GM18505 (cell line): ENCODE measurements around the gene PRUNE2.
"Not testable (repeated sequence)": the region's sequence is repeated elsewhere in the genome, so short reads cannot be mapped to it uniquely, and the experiment has no call there.

ENCODE experiments used
- ATAC-seq: cut with Tn5 transposase; IDR thresholded peaks from one replicate; pipeline ENCODE4 v1.9.1; 2021; ENCODE audit not compliant: unreplicated experiment
- POLR2A ChIP-seq: IDR thresholded peaks from 4 replicates; pipeline ENCODE4 v1.6.1; 2011; ENCODE audit warnings: borderline replicate concordance; ENCODE audit not compliant: insufficient read depth, insufficient read length; ENCODE audit errors: extremely low read depth

PRUNE2 gene

GRCh38 chr9:76602199-76602598 lies 303.7 kb downstream of the PRUNE2 start:
- ATAC-seq, result no peak

GRCh38 chr9:76600007-76600615 lies 305.8 kb downstream of the PRUNE2 start:
- ATAC-seq, result no peak
- TF ChIP-seq POLR2A, result no peak

More at GRCh38 chr9:76602199-76602598, 303.7 kb downstream of the PRUNE2 start:
- no peak for TF ChIP-seq POLR2A

- TF ChIP-seq POLR2A, result no peak
- no peak for ATAC-seq
These were observed 306.9 kb downstream of the PRUNE2 start for GRCh38 chr9:76598981-76599380.

DNA sequence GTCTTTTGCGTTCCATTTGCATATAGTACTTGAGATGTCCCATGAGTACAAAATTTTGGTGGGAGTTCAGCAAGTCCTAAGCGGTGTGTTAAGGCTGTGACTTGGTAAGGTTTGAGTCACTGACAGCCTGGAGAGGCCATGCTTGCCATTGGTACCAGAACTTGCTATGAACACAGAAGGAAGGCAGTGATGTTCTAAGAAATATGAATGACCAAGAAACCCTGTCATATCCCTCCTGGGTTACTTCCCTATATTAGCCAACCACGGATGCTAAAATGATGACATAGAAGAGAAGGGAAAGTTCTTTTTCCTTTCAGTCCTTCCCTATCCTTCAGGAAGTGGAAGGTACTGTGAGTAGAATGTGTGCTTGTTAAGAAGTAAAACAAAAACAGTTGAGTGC lies 310.3 kb downstream of the PRUNE2 start:
- TF ChIP-seq POLR2A, result no peak
- ATAC-seq, result no peak

- no peak for TF ChIP-seq POLR2A
- no peak for ATAC-seq
These were observed 311.0 kb downstream of the PRUNE2 start for GRCh38 chr9:76594764-76595424.

GRCh38 chr9:76593961-76594735 lies 311.8 kb downstream of the PRUNE2 start:
- ATAC-seq, result not testable (repeated sequence)

DNA sequence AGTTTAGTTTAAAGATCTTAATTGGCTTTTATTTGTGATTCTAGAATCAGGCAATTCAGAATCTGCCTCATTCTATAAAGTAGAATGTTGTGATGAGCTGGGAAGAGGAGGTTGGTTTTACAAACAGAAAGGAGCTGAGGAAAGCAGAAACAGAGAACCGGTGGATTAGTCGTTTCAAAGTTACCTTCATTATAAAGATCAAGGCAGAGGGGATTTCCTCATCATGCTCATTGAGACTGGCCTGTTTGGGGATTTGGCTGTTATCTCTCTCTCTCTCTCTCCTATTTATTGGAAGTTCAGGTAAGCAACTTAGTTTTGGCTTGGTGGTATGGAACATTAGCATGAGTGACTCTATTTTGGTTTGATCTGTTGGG lies 313.0 kb downstream of the PRUNE2 start:
- ATAC-seq, result no peak
- no peak for TF ChIP-seq POLR2A

DNA sequence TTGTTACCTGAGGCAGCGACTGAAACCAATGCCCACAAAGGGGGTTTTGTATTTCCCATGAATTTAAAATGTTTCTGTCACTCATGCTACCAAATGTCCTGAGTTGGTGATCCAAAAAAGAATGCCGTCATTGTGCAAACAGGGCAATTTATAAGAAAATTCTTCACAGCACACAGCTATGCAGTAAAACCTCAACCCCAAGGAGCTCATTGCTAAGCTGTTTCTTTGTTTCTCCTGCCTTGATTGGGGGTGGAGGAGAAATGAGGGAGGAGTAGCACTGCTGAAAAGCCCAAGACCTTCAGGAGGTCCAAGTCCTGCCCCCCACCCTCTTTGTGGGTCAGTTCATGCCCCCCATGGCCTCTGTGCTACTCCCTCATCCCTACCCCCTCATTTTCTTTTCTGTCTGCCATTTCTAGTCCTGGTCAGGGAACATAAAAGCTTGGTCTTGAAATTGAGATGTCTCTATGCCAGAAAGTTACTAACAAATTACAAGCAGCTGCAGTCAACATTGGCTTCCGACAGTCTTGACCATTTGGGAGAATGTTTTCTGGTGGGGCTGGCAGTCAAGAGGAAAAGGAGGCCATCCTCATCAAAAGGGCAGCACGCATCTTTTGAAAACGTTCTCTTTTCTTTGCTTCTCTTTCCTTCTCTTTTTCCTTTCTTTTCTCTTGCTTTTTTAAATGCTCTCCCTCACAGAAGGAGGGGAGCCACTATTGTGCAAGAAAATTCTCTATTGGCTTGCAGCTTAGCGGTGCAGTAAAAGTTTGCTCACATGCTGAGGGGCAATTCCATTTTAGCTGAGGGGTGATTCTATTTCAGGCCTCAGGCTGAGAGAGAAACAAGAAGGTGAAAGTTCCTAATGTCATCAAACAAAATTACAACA lies 313.6 kb downstream of the PRUNE2 start:
- no peak for TF ChIP-seq POLR2A
- no peak for ATAC-seq

DNA sequence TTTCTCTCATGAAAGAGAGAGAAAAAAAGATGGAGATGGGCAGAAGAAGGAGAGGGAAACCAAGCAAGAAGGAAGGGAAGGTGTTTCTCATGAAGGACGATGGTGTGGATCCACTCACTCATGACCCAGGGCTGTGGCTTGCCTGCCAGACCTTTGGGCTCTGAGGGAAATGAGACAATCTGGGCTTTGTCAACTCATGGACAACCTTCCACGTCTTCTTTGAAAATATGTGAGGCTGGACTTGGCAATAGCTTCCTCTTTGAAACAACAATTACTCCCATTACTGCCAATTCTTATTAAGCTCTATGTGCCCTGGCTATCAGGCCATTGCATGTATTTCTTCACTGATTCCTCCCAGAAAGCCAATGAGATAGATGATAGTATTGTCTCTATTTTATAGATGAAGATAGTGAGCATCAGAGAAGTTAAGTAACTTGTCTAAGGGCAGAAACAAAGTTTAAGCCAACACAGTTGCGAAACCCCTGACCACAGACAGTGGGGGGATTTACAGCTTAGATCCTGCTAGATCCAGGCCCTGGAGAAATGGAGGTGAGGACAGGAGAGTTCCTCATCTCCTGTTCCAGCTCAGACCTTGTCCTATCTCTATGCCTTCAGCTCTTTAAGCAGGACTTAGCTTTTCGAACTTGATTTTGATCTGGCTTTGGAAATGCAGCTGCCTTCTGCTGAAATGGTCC lies 314.5 kb downstream of the PRUNE2 start:
- no peak for ATAC-seq
- TF ChIP-seq POLR2A, result no peak

DNA sequence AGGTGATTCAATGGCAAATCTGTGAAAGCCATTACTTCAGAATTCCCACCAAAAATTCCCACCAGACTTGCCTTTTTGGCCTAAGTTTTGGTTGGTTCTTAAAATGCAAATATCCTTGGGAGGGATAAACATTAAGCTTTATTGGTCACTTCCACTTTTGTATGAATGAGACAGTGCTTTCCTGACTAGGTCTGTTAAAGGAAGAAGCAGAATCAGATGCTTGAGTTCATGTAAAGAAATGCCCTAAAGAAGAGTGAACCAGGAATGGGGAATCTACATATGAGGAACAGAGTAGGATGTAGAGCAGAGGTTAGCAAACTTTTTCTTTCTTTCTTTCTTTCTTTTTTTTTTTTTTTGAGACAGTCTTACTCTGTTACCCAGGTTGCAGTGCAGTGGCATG lies 317.6 kb downstream of the PRUNE2 start:
- no peak for TF ChIP-seq POLR2A
- ATAC-seq, result no peak

GRCh38 chr9:76586390-76587314 lies 319.3 kb downstream of the PRUNE2 start:
- no peak for ATAC-seq
- no peak for TF ChIP-seq POLR2A
